Astrocyte (in vitro differentiated cells and primary cell): Measurements from ENCODE around the gene GP5. TPM values are rescaled to one million over a fixed set of nuclear protein-coding genes. Genes with fewer than 3 reads are reported as not detected.

Experiments used
- DNase-seq: peaks from one replicate; pipeline ENCODE4 v3.0.0-alpha.2; 2010; ENCODE audit warnings: low read depth
- FAIRE-seq: peaks from 2 replicates; lab custom pipeline; 2011; peaks lifted over from hg19 to GRCh38; lab: Jason Lieb, UNC
- H2AFZ ChIP-seq: 2 replicates; pipeline ENCODE4 v1.6.0; 2012; ENCODE audit warnings: low read depth, low read length, inconsistent platforms
- H3K27ac ChIP-seq: 2 replicates; pipeline ENCODE4 v1.5.1; 2011; ENCODE audit warnings: low read depth, low read length, inconsistent platforms
- H3K27me3 ChIP-seq: 2 replicates; pipeline ENCODE4 v1.6.0; 2011; ENCODE audit warnings: low read length, inconsistent platforms; ENCODE audit not compliant: insufficient read depth
- H3K36me3 ChIP-seq: 2 replicates; pipeline ENCODE4 v1.5.1; 2011; ENCODE audit warnings: low read length, inconsistent platforms; ENCODE audit not compliant: insufficient read depth
- H3K4me1 ChIP-seq: 2 replicates; pipeline ENCODE4 v1.5.1; 2011; ENCODE audit warnings: low read length, inconsistent platforms; ENCODE audit not compliant: insufficient read depth
- H3K4me2 ChIP-seq: 2 replicates; pipeline ENCODE4 v1.6.0; 2012; ENCODE audit warnings: low read length, inconsistent platforms
- H3K4me3 ChIP-seq: 2 replicates; pipeline ENCODE4 v1.5.1; 2011; ENCODE audit warnings: low read depth, mild to moderate bottlenecking, low read length, inconsistent platforms; ENCODE audit not compliant: insufficient read depth
- H3K79me2 ChIP-seq: 2 replicates; pipeline ENCODE4 v1.6.0; 2012; ENCODE audit warnings: mild to moderate bottlenecking, low read length, inconsistent platforms; ENCODE audit not compliant: insufficient read depth
- H3K9ac ChIP-seq: 2 replicates; pipeline ENCODE4 v1.6.0; 2012; ENCODE audit warnings: mild to moderate bottlenecking, low read length, inconsistent platforms
- H3K9me3 ChIP-seq: 2 replicates; pipeline ENCODE4 v1.5.1; 2012; ENCODE audit warnings: low read depth, mild to moderate bottlenecking, low read length, inconsistent platforms; ENCODE audit not compliant: insufficient read depth
- H4K20me1 ChIP-seq: 2 replicates; pipeline ENCODE4 v1.6.0; 2012; ENCODE audit warnings: low read length, inconsistent platforms; ENCODE audit not compliant: insufficient read depth
- H3K27ac Mint-ChIP-seq: one replicate; pipeline ENCODE4 v1.8.0; 2021; ENCODE audit warnings: mild to moderate bottlenecking, mixed read lengths; ENCODE audit not compliant: unreplicated experiment
- H3K27me3 Mint-ChIP-seq: one replicate; pipeline ENCODE4 v1.8.0; 2021; ENCODE audit warnings: low read depth, mixed read lengths; ENCODE audit not compliant: unreplicated experiment
- H3K36me3 Mint-ChIP-seq: one replicate; pipeline ENCODE4 v1.8.0; 2021; ENCODE audit warnings: low read depth, mixed read lengths; ENCODE audit not compliant: unreplicated experiment
- H3K4me1 Mint-ChIP-seq: one replicate; pipeline ENCODE4 v1.8.0; 2021; ENCODE audit warnings: low read depth, mixed read lengths; ENCODE audit not compliant: unreplicated experiment
- H3K4me3 Mint-ChIP-seq: one replicate; pipeline ENCODE4 v1.8.0; 2021; ENCODE audit warnings: mild to moderate bottlenecking, moderate library complexity, mixed read lengths; ENCODE audit not compliant: unreplicated experiment
- H3K9me3 Mint-ChIP-seq: one replicate; pipeline ENCODE4 v1.8.0; 2021; ENCODE audit warnings: mild to moderate bottlenecking, mixed read lengths; ENCODE audit not compliant: unreplicated experiment
- EZH2 ChIP-seq: IDR thresholded peaks from 2 replicates; pipeline ENCODE4 v1.6.1; 2012; ENCODE audit warnings: mild to moderate bottlenecking, low read length, inconsistent platforms; ENCODE audit not compliant: insufficient read depth
- total RNA-seq: library from RNA; stranded (reverse); gene quantifications from 2 replicates; pipeline ENCODE4 v1.2.1, GENCODE V29; 2021
- TF ChIP-seq, protein P1 (sequence below): IDR thresholded peaks from 2 replicates; pipeline ENCODE4 v1.5.1; 2011; ENCODE audit warnings: low read depth, mild to moderate bottlenecking, inconsistent platforms, low read length, moderate library complexity; ENCODE audit not compliant: insufficient read depth

Gene GP5
- total RNA-seq, 1 donor from 2014 or later, result not detected

DNA sequence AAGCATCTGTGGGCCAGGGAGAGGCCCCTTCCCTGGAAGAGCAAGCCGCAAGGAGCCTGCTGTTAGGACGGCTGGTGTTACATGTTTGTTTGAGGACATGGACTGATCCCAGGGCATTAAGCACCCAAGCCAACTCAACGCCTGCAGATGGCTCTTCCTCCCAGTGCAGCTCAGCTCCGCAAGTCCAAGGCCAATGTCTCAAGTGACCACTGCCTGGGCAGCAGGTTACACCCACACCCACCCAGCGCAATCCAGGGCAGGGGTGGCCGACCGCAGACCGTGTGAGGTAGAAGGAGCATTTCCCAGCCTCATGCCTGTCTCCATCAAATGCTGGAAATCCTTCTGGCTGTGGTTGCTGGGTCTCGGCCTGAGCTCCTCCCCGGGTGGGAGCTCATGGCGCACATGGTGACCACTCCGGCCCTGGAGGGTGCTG, 14.5 kb downstream of the GP5 start:
- Mint-ChIP-seq H3K4me1 (no peaks in the 10 kb centered on the region), H3K27me3 (peaks cover 37% of the 10 kb centered on the region), H3K9me3 (no peaks in the 10 kb centered on the region), H3K4me3 (no peak overlapping the region), H3K27ac (no peak overlapping the region), H3K36me3 (no peaks in the 10 kb centered on the region)
- Histone ChIP-seq H3K4me3 (no peak overlapping the region), H3K9ac (no peak overlapping the region), H3K4me1 (no peaks in the 10 kb centered on the region), H3K27me3 (peaks cover 23% of the 10 kb centered on the region), H2AFZ (no peak overlapping the region), H3K9me3 (no peaks in the 10 kb centered on the region), H3K79me2 (no peaks in the 10 kb centered on the region), H3K4me2 (no peak overlapping the region), H3K36me3 (no peaks in the 10 kb centered on the region), H3K27ac (no peak overlapping the region), H4K20me1 (no peaks in the 10 kb centered on the region)
- TF ChIP-seq EZH2, result no peak
- TF ChIP-seq, protein P1, sequence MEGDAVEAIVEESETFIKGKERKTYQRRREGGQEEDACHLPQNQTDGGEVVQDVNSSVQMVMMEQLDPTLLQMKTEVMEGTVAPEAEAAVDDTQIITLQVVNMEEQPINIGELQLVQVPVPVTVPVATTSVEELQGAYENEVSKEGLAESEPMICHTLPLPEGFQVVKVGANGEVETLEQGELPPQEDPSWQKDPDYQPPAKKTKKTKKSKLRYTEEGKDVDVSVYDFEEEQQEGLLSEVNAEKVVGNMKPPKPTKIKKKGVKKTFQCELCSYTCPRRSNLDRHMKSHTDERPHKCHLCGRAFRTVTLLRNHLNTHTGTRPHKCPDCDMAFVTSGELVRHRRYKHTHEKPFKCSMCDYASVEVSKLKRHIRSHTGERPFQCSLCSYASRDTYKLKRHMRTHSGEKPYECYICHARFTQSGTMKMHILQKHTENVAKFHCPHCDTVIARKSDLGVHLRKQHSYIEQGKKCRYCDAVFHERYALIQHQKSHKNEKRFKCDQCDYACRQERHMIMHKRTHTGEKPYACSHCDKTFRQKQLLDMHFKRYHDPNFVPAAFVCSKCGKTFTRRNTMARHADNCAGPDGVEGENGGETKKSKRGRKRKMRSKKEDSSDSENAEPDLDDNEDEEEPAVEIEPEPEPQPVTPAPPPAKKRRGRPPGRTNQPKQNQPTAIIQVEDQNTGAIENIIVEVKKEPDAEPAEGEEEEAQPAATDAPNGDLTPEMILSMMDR, result no peak
- FAIRE-seq, result no peak
- DNase-seq, result no peak

DNA sequence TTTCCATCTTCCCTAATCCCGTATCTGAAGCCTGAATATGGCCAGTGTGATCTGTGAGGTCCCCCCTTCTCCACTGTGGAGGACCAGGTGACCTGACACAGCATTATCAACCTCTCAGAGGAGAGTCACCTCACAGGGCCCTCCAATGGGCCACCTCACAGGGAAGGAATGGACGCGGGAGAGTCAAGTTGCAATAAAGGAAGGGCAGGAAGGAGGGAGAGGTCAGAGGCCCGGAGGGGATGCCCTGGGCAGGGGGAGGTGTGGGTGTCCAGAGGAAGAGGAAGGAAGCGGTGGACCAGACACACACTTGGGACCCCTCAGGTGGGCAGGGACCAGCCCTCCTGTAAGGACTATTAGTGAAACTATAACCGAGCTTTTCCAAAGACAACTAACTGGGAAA, 14.9 kb downstream of the GP5 start:
- no peaks in the 10 kb centered on the region for H3K9me3 Mint-ChIP-seq
- no peak overlapping the region for H3K4me3 Mint-ChIP-seq
- no peaks in the 10 kb centered on the region for H3K4me1 Mint-ChIP-seq
- Histone ChIP-seq H4K20me1 (no peaks in the 10 kb centered on the region), H3K4me3 (no peak overlapping the region), H3K27me3 (peaks cover 27% of the 10 kb centered on the region), H3K79me2 (no peaks in the 10 kb centered on the region), H3K9me3 (no peaks in the 10 kb centered on the region), H3K27ac (no peak overlapping the region), H3K4me2 (no peak overlapping the region), H3K36me3 (no peaks in the 10 kb centered on the region), H3K4me1 (no peaks in the 10 kb centered on the region), H3K9ac (no peak overlapping the region), H2AFZ (no peak overlapping the region)
- TF ChIP-seq, protein P1, result no peak
- TF ChIP-seq EZH2, result no peak
- H3K27me3 Mint-ChIP-seq, result peaks cover 38% of the 10 kb centered on the region
- no peaks in the 10 kb centered on the region for H3K36me3 Mint-ChIP-seq
- FAIRE-seq (no peak), DNase-seq (no peak)
- H3K27ac Mint-ChIP-seq, result no peak overlapping the region

- no peak overlapping the region for H3K4me3 Mint-ChIP-seq
- Histone ChIP-seq H4K20me1 (no peaks in the 10 kb centered on the region), H3K4me2 (no peak overlapping the region), H3K9me3 (no peaks in the 10 kb centered on the region), H3K9ac (no peak overlapping the region), H3K79me2 (no peaks in the 10 kb centered on the region), H2AFZ (no peak overlapping the region), H3K36me3 (no peaks in the 10 kb centered on the region), H3K4me1 (no peaks in the 10 kb centered on the region), H3K4me3 (no peak overlapping the region), H3K27ac (no peak overlapping the region), H3K27me3 (peaks cover 32% of the 10 kb centered on the region)
- DNase-seq (no peak), FAIRE-seq (no peak)
- H3K9me3 Mint-ChIP-seq, result no peaks in the 10 kb centered on the region
- no peaks in the 10 kb centered on the region for H3K4me1 Mint-ChIP-seq
- no peak for TF ChIP-seq EZH2
- TF ChIP-seq, protein P1, result no peak
- H3K27ac Mint-ChIP-seq, result no peak overlapping the region
- H3K36me3 Mint-ChIP-seq, result no peaks in the 10 kb centered on the region
- H3K27me3 Mint-ChIP-seq, result peaks cover 44% of the 10 kb centered on the region
Measured at GRCh38 chr3:194383276-194383940, 15.7 kb downstream of the GP5 start.
